GM18909 (cell line): ENCODE measurements around the gene GPR183.
"Not testable (repeated sequence)": the region's sequence is repeated elsewhere in the genome, so short reads cannot be mapped to it uniquely, and the experiment has no call there.

Source experiments
- ATAC-seq: cut with Tn5 transposase; IDR thresholded peaks from one replicate; pipeline ENCODE4 v1.9.1; 2021; ENCODE audit warnings: mild to moderate bottlenecking; ENCODE audit not compliant: unreplicated experiment, poor library complexity

The GPR183 gene

DNA sequence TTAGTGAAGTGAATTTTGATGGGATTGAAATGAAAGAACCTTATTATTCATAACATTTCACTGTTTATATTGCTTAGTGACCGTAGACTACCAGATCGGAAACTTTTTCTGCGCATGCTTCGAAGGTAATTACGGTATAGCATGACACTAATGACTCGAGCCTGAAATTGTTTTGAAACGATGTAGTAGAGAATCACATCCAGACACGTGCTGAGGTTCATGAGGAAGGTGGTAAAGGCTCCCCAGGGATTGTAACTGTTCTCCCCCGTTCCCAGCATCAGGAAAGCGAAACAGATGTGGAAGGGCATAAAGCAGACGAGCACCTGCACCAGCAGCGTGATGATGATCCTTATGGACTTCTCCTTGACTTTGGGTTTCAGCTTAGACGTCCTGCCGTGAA lies 52.4 kb downstream of the GPR183 start:
- ATAC-seq, result no peak

DNA sequence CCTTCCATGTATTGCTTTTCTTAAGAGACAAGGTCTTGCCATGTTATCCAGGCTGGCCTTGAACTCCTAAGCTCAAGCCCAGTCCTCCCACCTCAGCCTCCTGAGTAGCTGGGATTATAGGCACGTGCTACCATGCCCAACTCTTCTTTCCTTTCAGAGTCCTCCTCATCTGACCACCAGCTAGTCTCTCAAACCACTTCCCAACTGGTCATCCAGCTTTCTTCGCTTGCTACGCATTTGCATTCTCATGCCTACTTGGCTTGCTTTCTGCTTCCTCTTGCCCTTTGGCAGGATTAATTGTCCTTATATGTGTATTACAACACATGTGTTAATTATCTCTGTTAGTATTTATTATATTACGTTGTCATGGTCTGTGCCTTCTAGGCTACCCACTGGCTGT lies 55.3 kb downstream of the GPR183 start:
- ATAC-seq, result no peak

DNA sequence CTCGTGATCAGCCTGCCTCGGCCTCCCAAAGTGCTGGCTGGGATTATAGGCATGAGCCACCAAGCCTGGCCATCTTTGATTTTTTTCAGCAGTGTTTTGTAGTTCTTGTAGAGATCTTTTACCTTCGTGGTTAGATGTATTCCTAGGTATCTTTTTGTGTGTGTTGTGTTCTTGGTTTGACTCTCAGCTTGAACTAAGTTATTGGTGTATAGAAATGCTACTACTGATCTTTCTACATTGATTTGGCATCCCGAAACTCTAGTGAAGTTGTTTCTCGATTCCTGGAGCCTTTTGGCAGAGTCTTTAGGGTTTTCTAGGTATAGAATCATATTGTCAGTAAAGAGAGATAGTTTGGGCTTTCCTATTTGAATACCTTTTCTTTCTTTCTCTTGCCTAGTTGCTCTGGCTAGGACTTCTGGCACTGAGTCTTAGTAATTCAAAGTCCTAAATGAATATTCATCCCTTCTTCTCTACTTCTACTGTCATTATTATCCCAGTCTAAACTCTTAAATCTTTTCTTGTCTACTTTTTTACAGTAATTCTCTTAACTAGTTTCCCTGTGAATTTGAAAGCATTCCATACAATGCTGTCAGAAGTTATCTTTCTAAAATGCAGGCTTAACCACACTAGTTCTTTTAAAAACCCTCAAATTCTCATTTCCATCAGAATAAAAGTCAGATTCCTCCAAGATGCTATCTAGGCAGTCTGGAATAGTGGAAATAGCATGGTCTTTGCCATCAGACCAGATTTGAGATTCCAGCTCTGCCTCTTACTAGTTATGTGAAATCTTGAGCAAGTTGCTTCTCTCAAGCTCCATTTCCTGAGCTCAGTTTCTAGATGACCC lies 56.0 kb downstream of the GPR183 start:
- no peak for ATAC-seq

DNA sequence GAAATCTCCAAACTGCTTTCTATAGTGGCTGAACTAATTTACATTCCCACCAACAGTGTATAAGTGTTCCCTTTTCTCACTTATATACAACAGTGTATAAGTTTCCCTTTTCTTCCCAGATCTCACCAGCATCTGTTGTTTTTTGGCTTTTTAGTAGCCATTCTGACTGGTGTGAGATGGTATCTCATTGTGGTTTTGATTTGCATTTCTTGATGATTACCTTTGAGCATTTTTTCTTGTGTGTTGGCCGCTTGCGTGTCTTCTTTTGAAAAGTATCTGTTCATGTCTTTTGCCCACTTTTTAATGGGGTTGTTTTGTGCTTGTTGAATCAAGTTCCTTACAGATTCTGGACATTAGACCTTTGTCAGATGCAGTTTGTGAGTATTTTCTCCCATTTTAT lies 57.6 kb downstream of the GPR183 start:
- ATAC-seq, result not testable (repeated sequence)

DNA sequence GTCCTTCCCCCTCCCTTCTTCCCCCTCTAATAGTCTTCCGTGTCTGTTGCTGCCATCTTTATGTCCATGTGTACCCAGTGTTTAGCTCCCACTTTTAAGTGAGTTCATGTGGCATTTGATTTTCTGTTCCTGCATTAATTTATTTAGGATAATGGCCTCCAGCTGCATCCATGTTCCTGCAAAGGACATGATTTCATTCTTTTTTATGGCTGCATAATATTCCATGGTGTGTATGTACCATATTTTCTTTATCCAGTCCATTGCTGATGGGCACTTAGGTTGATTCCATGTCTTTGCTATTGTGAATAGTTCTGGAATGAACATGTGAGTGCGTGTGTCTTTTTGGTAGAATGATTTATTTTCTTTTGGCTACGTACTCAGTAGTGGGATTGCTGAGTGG lies 58.0 kb downstream of the GPR183 start:
- not testable (repeated sequence) for ATAC-seq

DNA sequence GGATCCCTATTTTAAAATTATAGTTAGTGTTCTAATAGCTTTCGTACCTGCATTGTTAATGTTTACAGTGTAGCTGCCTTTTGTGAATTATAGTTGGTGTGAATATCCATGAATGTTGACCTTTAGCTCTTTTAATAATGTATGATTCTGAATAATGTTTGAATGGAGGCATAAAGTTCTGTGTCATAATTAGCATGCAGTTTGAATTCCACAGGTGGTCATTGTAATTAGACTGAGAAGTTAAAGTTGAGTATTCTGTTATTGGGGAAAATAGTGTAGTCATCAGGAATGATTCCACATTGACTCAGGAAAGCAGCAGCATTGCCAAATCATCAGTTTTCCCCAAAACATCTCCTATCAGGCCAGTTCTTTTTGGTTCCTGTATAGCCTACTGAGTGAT lies 61.1 kb downstream of the GPR183 start:
- no peak for ATAC-seq
